NCI-H345 treated with DMSO at 0.1 percent for 48 hours (cell line): ENCODE data around the gene RNU6-7.

Source experiments
- DNase-seq: peaks from one replicate; lab custom pipeline; 2025; ENCODE audit not compliant: unreplicated experiment; lab: John Stamatoyannopoulos, UW

Gene RNU6-7

GRCh38 chr14:32203928-32204357 lies 2.1 kb downstream of the RNU6-7 start:
- peak; percentile 53 for DNase-seq

- no peak for DNase-seq
These were observed 3.7 kb downstream of the RNU6-7 start for GRCh38 chr14:32205554-32205953.

DNA sequence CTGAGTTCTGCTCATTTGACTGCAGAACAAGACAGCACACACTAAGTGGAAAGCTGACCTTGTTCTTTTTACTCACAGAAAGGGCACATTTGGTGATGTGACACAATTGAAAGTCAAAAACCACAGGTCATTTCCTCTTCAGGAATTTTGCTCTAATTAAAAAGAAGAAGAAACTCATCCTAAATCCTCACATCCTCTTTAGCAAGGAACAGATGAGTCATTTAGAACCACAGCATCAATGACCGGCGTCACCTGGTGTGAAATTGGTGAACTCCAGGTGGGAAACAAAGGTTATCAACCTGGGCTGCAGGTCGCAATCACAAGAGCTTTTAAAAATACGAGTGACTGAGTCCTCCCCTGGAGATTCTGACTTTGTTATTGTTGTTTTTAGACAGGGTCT lies 4.1 kb downstream of the RNU6-7 start:
- DNase-seq, result no peak

GRCh38 chr14:32206552-32206951 lies 4.7 kb downstream of the RNU6-7 start:
- DNase-seq, result no peak

DNA sequence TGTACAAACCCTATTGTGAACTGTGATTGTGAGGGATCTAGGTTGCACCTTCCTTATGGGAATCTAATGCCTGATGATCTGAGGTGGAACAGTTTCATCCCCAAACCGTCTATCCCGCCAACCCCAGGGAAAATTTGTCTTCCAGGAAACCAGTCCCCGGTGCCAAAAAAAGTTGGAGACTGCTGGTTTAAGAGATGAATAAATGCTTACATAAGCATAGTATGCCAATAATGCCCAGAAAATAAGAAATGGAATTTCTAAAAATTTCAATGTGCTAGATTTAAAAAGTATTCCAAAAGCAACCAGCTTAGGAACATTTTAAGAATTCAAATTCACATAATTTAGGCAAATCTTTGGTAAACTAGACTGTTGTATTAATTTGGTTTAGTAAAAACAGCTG lies 6.6 kb downstream of the RNU6-7 start:
- DNase-seq, result no peak

DNA sequence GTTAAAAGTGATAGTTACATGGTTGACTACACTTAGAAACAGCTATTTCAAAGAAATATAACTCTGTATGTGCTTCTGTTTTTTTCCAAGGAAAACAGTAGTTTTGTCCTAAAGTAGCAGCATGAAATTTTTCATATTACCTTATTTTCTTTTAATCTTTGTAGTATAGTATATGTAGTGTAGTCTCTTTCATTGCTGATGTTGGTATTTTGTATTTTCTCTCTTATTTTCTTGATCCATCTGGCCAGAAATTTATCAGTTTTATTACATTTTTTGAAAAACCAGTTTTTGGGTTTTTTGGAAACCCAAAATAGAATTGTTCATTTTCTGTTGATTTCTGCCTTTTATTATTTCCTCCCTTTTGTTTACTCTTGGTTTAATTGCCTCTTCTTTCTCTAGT lies 7.6 kb downstream of the RNU6-7 start:
- no peak for DNase-seq

- DNase-seq, result no peak
These were observed 9.2 kb downstream of the RNU6-7 start for GRCh38 chr14:32211068-32211404.

GRCh38 chr14:32212833-32213232 lies 11.0 kb downstream of the RNU6-7 start:
- DNase-seq, result no peak

DNA sequence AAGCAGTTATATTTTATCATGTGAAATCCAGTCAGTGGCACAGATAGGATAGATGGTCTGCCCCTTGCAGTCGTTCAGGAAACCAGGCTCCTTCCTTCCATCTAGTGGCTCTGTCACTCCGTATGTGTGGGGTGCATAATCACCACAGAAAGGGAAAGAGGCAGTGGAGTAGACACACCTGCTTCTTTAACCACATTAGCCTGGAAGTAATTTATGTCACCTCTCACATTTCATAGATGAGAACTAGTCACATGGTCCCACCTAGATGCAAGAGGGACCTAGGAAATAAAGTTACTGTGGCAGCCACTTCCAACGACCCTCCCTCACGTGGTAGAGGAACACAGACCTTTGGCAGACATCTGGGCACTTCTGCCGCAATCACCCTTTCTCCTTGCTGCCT lies 15.5 kb downstream of the RNU6-7 start:
- DNase-seq, result no peak

- DNase-seq, result peak; percentile 28
These were observed 23.0 kb downstream of the RNU6-7 start for GRCh38 chr14:32224737-32225377.

DNA sequence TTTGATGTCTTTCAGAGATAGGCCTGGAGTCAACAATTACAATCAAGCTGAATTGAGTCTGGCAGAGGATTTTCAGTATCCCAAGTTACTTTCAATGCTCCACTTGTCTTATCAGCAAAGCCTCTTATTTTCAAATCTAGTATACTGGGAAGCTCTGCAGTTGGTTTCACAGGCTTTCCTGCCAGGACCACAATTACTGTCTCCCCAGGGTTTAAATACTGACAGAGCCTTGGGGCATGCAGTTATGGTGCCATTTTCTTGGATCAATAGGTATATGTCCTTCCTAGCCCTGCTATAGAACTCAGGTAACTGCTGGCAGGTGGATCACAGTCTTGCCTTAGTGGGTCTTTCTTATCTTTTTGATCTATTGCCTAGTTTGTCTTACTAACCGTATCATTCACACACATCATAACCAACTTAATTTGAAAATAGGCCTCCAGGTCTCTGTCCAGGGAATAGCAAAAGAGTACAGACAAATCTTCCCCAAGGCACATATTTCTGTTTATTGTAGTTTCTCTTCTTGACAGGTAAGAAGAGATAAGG lies 23.6 kb downstream of the RNU6-7 start:
- DNase-seq, result no peak

DNA sequence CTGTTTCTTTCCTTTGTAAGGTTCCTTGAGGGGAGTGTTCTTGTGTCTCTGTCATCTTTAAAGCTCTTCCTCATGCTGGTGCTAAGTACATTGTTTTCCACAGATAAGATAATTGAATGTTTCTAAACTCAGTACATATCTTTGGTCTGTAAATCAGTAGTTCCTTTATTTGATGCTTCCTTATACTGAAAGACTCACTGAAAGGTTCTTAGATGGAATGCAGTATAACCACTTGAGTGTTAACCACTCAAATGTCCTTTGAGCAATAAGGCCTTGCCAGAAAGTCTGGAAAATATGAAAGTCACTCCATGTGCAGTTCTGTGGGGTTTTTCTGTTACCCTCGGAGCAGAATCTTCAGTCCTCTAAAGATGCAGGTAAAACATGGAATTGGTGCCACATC lies 24.2 kb downstream of the RNU6-7 start:
- DNase-seq, result no peak

GRCh38 chr14:32230181-32230580 lies 28.3 kb downstream of the RNU6-7 start:
- no peak for DNase-seq

DNA sequence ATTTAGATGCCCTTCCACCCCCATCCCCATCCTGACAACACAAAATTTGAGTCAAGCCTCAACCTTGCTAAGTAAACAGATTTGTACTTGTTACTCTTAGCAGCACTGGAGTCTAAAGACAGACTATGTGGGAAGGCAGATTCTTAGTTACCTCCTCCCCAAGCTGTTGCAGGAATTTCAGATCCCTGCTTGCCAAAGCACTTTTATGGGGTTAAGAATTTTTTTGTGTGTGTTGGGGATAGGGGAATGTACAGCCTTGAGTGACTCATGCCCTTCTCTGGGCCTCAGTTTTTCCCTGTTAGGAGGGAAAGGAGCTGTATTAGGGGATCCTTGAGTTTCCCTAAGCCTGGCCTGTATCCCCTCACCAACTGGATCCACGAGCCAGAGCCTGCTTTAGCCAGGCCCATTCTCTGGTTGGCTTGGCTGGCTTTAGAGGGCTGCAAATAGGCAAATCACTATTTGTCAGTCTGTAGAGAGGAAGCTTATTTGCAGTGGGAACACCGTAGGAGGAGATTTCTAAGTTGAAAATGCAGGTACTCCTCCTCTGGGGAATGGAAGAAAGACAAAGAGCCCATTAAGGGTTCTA lies 28.9 kb downstream of the RNU6-7 start:
- DNase-seq, result no peak

DNA sequence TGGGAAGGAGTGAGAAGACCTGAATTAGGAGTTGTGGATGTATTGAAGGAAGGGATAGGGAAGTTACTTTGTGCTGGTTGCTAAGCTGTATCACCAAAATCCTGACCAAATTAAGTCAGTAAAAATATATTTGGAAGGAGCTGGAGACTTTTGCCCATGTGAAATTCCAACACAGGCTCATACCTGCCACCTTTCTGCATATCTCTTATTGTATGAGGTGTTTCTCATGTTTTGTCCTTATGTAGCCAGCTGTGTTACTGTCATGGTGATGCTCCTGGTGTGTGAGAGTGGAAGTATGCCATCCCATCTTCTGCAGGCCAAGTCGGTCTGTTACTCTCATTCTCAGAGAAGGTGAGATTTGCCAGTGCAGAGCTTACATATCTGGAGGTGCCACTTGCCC lies 30.6 kb downstream of the RNU6-7 start:
- DNase-seq, result no peak

GRCh38 chr14:32233260-32233659 lies 31.4 kb downstream of the RNU6-7 start:
- DNase-seq, result no peak

DNA sequence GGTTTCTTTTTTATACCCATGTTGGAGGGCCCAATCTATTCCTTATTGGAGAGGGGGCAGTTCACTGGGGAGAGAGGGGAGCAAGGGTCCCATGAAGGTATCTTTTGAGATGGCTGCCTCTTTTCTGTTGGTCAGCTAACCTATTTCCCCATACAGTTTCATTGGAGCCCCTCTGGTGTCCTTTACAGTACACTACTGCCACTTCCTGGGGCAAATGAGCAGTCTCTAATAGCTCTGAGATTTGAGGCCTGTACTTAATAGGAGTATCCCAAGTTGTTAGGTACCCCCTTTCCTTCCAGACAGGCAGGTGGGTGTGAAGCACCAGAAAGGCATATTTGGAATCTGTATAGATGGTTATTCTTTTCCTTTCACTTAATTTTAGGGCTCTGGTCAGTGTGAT lies 42.6 kb downstream of the RNU6-7 start:
- no peak for DNase-seq

- DNase-seq, result no peak
These were observed 44.9 kb downstream of the RNU6-7 start for GRCh38 chr14:32246751-32247150.

- DNase-seq, result no peak
These were observed 47.5 kb downstream of the RNU6-7 start for GRCh38 chr14:32249371-32249770.

DNA sequence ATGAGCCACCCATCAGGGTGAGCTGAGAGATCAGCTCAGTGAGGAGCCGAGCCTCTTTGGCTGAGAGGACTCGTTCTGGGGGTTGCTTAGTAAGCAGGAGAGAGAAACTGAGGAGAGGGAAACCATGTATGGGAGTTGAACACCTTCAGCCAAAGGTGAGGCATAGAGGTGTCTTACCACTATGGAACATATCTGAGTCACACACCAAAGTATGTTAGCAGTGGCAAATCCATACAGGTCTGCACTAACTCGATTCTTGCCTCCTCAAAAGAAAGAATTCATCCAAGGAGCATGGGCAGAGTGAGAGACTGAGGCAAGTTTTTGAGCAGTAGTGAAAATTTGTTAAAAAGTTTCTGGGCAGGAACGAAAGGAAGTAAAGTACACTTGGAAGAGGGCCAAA lies 47.9 kb downstream of the RNU6-7 start:
- DNase-seq, result no peak

GRCh38 chr14:32250681-32251080 lies 48.8 kb downstream of the RNU6-7 start:
- DNase-seq, result no peak

DNA sequence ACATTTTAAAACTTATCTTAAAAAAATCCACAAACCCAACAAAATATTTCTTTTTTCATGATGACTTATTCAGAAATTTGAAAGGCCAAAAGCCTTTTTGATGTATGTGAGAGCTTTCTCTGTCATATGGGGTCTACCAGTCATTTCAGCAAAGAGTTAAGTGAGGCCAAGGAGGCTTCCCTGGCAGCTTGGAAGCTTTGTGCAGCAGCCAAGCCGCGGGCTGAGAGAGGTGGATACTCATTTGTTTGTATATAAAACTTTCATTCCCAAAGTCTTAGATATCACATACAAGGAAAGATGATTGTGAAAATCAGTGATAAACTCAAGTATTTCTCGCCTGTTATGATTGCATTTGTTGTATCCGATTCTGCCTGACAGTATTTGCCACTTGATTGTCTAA lies 49.7 kb downstream of the RNU6-7 start:
- DNase-seq, result no peak
